Measurements from ENCODE around the gene TNK2.
"Not testable (repeated sequence)": the region's sequence is repeated elsewhere in the genome, so short reads cannot be mapped to it uniquely, and the experiment has no call there.

DNA sequence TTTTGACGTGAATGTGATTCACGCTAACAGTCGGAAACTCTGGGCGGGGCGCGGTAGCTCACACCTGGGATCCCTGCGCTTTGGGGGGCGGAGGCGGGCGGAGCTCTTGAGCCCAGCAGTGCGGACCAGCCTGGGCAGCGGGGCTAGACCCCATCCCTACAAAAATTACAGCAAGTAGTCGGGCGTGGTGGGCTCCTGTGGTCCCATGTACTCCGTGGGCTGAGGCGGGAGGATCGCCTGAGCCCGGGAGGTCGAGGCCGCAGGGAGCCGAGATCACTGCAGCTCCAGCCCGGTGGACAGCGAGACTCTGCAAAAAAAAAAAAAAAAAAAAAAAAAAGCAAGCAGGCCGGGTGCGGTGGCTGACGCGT, 46.4 kb upstream of the TNK2 start:
- TF ChIP-seq CTCF, POLR2A (IDR thresholded peaks at IDR 0.05): not testable (repeated sequence)
